Upper lobe of right lung (tissue), 1 donor: Measurements from ENCODE around the gene UROS. TPM values are rescaled to one million over a fixed set of nuclear protein-coding genes. Genes with fewer than 3 reads are reported as not detected.

Experiments
- ATAC-seq: fragments of 200-7000 bp; cut with Tn5 transposase; one replicate; pipeline ENCODE4 v1.9.1; 2020; ENCODE audit warnings: mild to moderate bottlenecking, moderate library complexity
- DNase-seq: peaks from one replicate; pipeline ENCODE4 v3.0.0-alpha.2; 2020
- H3K27ac ChIP-seq: fragments of 200-600 bp; one replicate; pipeline ENCODE4 v1.8.0; 2022
- H3K27me3 ChIP-seq: fragments of 200-600 bp; one replicate; pipeline ENCODE4 v1.8.0; 2022; ENCODE audit warnings: mild to moderate bottlenecking
- H3K36me3 ChIP-seq: fragments of 200-600 bp; one replicate; pipeline ENCODE4 v1.8.0; 2022
- H3K4me1 ChIP-seq: fragments of 200-600 bp; one replicate; pipeline ENCODE4 v1.8.0; 2022
- H3K4me3 ChIP-seq: fragments of 200-600 bp; one replicate; pipeline ENCODE4 v1.8.0; 2022; ENCODE audit warnings: mild to moderate bottlenecking
- H3K9me3 ChIP-seq: fragments of 200-600 bp; one replicate; pipeline ENCODE4 v1.8.0; 2022
- CTCF ChIP-seq: fragments of 200-600 bp; IDR thresholded peaks from one replicate; pipeline ENCODE4 v1.8.0; 2022; ENCODE audit warnings: antibody characterized with exemption
- intact Hi-C: fragments of 100-400 bp; cut with DNase I; formaldehyde crosslinking; loops from one replicate; pipeline ENCODE4 v1.11.0; 2022
- total RNA-seq: library from RNA; stranded (reverse); fragmentation: NEBNext Ultra II Directional; extraction: Animal tissue kit (Norgen Biotek cat#: 25700); gene quantifications from one replicate; pipeline ENCODE4 v1.2.1, GENCODE V29; 2021
- donor health status: DM: no; HTN: yes; CAD: no; lungs with severe emphysema.

UROS gene
- total RNA-seq, 1 donor from 2014 or later = 34.2 TPM

DNA sequence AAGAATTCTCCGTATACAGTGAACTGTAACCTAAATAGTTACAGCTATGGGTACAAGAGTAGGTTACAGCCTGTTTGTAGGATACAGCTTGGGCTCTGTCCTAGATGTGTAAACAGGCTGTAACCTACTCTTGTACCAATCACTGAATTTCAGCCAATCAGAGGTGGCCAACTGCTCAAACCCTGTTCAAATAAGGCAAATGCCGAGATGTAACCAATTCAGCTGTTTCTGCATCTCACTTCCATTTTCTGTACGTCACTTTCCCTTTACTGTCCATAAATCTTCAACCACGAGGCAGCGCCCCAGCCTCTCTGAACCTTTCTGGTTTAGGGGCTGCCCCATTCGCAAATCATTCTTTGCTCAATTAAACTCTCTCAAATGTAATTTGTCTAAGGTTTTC is 39.1 kb downstream of the UROS start:
- H3K27ac ChIP-seq = no peak overlapping the region
- DNase-seq = no peak
- no peaks in the 10 kb centered on the region for H3K4me1 ChIP-seq
- H3K36me3 ChIP-seq = no peaks in the 10 kb centered on the region
- H3K4me3 ChIP-seq = no peak overlapping the region
- intact Hi-C loops = no loop called here
- ATAC-seq = no peak
- TF ChIP-seq CTCF = no peak
- H3K27me3 ChIP-seq = no peaks in the 10 kb centered on the region
- no peaks in the 10 kb centered on the region for H3K9me3 ChIP-seq

GRCh38 chr10:125783408-125783807 is 39.6 kb downstream of the UROS start:
- TF ChIP-seq CTCF = no peak
- Histone ChIP-seq H3K27ac (no peak overlapping the region), H3K9me3 (no peaks in the 10 kb centered on the region), H3K27me3 (no peaks in the 10 kb centered on the region), H3K4me1 (no peaks in the 10 kb centered on the region), H3K4me3 (no peak overlapping the region), H3K36me3 (no peaks in the 10 kb centered on the region)
- DNase-seq (no peak), ATAC-seq (no peak)
- intact Hi-C loops = no loop called here

DNA sequence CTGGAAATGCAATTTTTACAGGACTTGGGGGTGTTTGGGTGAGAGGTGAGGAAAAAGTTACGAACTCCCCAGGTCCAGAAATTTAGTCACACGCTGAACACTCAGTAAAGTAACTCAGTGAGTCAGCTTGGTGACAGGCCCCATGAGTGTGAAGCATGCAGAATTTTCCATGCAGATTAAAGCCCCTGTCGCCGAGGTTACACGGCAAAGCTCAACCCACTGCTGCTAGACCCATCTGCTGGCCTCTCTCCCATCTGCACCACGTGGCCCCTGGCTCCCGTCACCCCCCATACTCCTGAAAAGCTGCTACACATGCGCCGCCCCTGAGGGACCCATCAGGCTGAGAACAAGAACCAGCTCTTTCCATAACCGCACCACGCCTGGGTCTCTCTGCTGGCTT is 40.4 kb downstream of the UROS start:
- Histone ChIP-seq H3K4me1 (no peaks in the 10 kb centered on the region), H3K9me3 (no peaks in the 10 kb centered on the region), H3K27me3 (no peaks in the 10 kb centered on the region), H3K27ac (no peak overlapping the region), H3K36me3 (no peaks in the 10 kb centered on the region), H3K4me3 (no peak overlapping the region)
- DNase-seq (no peak), ATAC-seq (no peak)
- no peak for TF ChIP-seq CTCF
- intact Hi-C loops = no loop called here

DNA sequence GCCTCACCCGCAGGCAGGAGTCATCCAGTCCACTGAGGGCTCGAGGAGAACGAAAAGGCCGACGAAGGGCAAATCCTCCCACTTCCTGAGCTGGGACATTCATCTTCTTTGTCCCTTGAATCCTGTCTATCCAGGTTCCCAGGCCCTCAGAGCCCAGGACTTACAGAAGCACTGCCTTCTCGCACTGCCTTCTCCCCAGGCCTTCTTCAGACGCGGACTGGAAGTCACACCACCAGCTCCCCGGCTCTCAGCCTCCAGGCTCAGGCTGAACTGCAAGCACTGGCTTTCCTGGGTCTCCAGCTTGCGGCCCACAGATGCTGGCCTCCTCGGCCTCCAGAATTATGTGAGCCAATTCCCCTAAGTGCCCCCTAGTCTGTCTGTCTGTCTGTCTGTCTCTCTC is 41.0 kb downstream of the UROS start:
- DNase-seq = no peak
- no peaks in the 10 kb centered on the region for H3K4me1 ChIP-seq
- intact Hi-C loops = no loop called here
- no peak for TF ChIP-seq CTCF
- no peaks in the 10 kb centered on the region for H3K9me3 ChIP-seq
- no peak overlapping the region for H3K27ac ChIP-seq
- ATAC-seq = no peak
- H3K27me3 ChIP-seq = no peaks in the 10 kb centered on the region
- no peaks in the 10 kb centered on the region for H3K36me3 ChIP-seq
- H3K4me3 ChIP-seq = no peak overlapping the region

GRCh38 chr10:125781374-125781773 is 41.7 kb downstream of the UROS start:
- intact Hi-C loops = no loop called here
- Histone ChIP-seq H3K36me3 (no peaks in the 10 kb centered on the region), H3K27me3 (no peaks in the 10 kb centered on the region), H3K4me3 (no peak overlapping the region), H3K4me1 (no peaks in the 10 kb centered on the region), H3K27ac (no peak overlapping the region), H3K9me3 (no peaks in the 10 kb centered on the region)
- no peak for TF ChIP-seq CTCF
- ATAC-seq (no peak), DNase-seq (no peak)
